ENCODE data around the gene EXOC4. TPM values are rescaled to one million over a fixed set of nuclear protein-coding genes. Genes with fewer than 3 reads are reported as not detected.

The EXOC4 gene
- total and polyA plus RNA-seq, 2 donors from 2014 or later, result 22.8 to 78.7 TPM

DNA sequence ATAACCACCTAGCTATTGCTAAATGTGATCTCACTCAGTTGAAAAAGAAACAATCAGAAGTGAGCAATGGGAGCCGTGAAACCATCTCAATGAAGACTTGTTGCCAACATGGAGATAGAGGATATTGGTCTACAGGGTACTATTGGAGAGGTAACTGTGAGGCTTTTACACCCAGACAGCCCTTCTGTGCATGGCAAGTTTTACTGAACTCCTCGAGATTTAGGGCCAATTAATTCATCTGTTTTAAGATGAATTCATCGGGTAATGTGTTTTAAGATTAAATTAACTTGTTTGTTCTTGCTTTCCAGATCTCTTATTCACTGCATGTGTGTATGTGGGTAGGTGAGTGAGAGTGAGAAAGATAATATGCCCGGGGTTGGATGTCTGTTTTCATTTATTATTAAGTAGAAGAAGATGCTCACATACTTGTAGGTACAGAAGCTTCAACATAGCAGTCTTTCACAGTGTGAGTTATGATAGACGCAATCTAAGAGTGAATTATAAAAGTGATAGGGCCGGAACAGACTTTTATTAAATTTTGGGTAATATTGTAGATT, 323.8 kb downstream of the EXOC4 start:
- FAIRE-seq (no peak), DNase-seq (no peak)
- Histone ChIP-seq H3K9me3 (ENCODE audit: control insufficient read depth in 2 of 3, insufficient read depth in 1 of 3, low read length in 3 of 3) (no peaks in the 10 kb centered on the region), H3K36me3 (ENCODE audit: control insufficient read depth in 2 of 3, insufficient read depth in 3 of 3, low read length in 3 of 3) (no peaks in the 10 kb centered on the region), H3K27ac (ENCODE audit: low read depth in 2 of 2, low read length in 2 of 2) (no peak overlapping the region), H3K27me3 (ENCODE audit: control insufficient read depth, insufficient read depth, low read length) (no peaks in the 10 kb centered on the region), H3K4me3 (ENCODE audit: low read length in 3 of 3) (no peak overlapping the region), H3K4me1 (ENCODE audit: control insufficient read depth in 2 of 3, insufficient read depth in 2 of 3, low read depth in 1 of 3, low read length in 3 of 3) (no peaks in the 10 kb centered on the region), H3K9ac (ENCODE audit: low read length in 3 of 3) (no peak overlapping the region)
- TF ChIP-seq, protein P1, sequence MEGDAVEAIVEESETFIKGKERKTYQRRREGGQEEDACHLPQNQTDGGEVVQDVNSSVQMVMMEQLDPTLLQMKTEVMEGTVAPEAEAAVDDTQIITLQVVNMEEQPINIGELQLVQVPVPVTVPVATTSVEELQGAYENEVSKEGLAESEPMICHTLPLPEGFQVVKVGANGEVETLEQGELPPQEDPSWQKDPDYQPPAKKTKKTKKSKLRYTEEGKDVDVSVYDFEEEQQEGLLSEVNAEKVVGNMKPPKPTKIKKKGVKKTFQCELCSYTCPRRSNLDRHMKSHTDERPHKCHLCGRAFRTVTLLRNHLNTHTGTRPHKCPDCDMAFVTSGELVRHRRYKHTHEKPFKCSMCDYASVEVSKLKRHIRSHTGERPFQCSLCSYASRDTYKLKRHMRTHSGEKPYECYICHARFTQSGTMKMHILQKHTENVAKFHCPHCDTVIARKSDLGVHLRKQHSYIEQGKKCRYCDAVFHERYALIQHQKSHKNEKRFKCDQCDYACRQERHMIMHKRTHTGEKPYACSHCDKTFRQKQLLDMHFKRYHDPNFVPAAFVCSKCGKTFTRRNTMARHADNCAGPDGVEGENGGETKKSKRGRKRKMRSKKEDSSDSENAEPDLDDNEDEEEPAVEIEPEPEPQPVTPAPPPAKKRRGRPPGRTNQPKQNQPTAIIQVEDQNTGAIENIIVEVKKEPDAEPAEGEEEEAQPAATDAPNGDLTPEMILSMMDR (IDR thresholded peaks at IDR 0.05; ENCODE audit: borderline replicate concordance, extremely low read depth, insufficient read depth), result no peak
- intact Hi-C loops (cut with DNase I), result no loop called here

DNA sequence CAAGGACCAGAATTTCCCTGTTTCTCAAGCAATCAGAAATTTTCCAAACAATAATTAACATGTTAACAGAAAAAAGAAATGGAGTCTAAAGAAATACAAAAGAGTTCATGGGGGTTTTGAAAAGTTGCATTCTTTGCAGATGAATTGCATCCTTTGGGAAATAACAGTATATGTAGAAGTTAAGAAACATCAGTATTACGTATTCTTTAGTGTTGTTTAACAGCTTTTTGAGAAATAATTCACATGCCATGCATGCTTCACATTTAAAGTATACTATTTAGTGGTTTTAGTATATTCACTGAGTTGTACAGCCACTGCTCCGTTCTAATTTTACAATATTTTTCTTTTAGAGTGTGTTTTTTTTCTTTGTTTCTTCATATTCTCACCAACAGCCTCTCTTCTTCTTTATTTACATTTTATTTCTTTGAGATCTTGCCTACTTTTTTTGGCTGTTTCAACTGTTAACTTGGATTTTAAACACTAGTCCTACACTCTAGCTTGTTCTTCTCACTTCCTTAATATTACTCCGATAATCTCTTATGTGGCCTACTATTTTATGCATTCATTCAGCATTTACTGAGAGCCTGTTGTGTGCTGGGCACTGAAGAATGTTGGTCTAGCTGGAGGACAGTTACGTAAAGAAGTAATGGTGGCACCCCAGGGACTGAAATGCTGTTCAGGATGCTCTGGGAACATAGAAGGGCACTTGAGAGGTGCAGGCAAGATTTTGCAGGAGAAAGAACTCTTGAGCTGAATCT, 330.1 kb downstream of the EXOC4 start:
- DNase-seq, result no peak
- H3K9ac ChIP-seq (ENCODE audit: low read length in 3 of 3), result no peak overlapping the region
- H3K27me3 ChIP-seq (ENCODE audit: control insufficient read depth, insufficient read depth, low read length), result no peaks in the 10 kb centered on the region
- TF ChIP-seq, protein P1 (IDR thresholded peaks at IDR 0.05; ENCODE audit: borderline replicate concordance, extremely low read depth, insufficient read depth), result no peak
- H3K36me3 ChIP-seq (ENCODE audit: control insufficient read depth in 2 of 3, insufficient read depth in 3 of 3, low read length in 3 of 3), result no peaks in the 10 kb centered on the region
- no peak overlapping the region for H3K27ac ChIP-seq (ENCODE audit: low read depth in 2 of 2, low read length in 2 of 2)
- no peaks in the 10 kb centered on the region for H3K9me3 ChIP-seq (ENCODE audit: control insufficient read depth in 2 of 3, insufficient read depth in 1 of 3, low read length in 3 of 3)
- no peak overlapping the region for H3K4me3 ChIP-seq (ENCODE audit: low read length in 3 of 3)
- intact Hi-C loops (cut with DNase I), result no loop called here
- H3K4me1 ChIP-seq (ENCODE audit: control insufficient read depth in 2 of 3, insufficient read depth in 2 of 3, low read depth in 1 of 3, low read length in 3 of 3), result no peaks in the 10 kb centered on the region
- peak; percentile 8 for FAIRE-seq

DNA sequence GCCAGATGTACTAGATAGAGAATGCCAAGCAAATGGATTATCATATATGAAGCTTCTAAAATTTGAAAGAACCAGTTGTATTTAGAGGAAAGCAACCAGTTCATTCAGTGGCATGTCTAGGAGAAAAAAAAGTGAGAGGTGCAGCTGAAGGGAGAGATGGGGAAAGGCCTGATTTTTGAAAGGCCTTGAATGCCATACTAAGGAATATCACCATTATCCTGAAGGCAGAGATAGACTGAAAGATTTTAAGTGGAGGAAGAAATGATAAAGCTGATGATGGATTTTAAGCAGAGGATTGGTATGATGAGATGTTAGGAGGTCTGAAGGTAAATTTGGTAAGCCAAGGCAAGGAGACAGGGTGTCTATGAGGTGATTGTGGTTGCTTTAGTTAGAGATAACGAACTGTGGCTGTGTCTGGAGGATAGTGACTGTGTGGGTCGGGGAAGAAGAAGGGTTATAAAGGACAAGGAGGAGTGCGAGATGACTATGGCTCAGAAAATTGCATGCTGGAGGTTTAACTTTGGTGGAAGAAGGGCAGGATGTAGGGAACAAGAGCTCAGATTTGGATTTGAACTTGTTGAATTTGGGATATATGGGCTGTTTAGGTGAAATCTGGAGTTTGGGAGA, 330.8 kb downstream of the EXOC4 start:
- Histone ChIP-seq H3K36me3 (ENCODE audit: control insufficient read depth in 2 of 3, insufficient read depth in 3 of 3, low read length in 3 of 3) (no peaks in the 10 kb centered on the region), H3K4me1 (ENCODE audit: control insufficient read depth in 2 of 3, insufficient read depth in 2 of 3, low read depth in 1 of 3, low read length in 3 of 3) (no peaks in the 10 kb centered on the region), H3K9me3 (ENCODE audit: control insufficient read depth in 2 of 3, insufficient read depth in 1 of 3, low read length in 3 of 3) (no peaks in the 10 kb centered on the region), H3K9ac (ENCODE audit: low read length in 3 of 3) (no peak overlapping the region), H3K27ac (ENCODE audit: low read depth in 2 of 2, low read length in 2 of 2) (no peak overlapping the region), H3K4me3 (ENCODE audit: low read length in 3 of 3) (no peak overlapping the region), H3K27me3 (ENCODE audit: control insufficient read depth, insufficient read depth, low read length) (no peaks in the 10 kb centered on the region)
- TF ChIP-seq, protein P1 (IDR thresholded peaks at IDR 0.05; ENCODE audit: borderline replicate concordance, extremely low read depth, insufficient read depth), result no peak
- intact Hi-C loops (cut with DNase I), result no loop called here
- no peak for DNase-seq
- no peak for FAIRE-seq

Data from kidney (tissue), 14 donors.